Activated CD4-positive, alpha-beta memory T cell treated with anti-CD3 and anti-CD28 coated beads for 36 hours (primary cell): ENCODE measurements around the gene MED27. TPM values are rescaled to one million over a fixed set of nuclear protein-coding genes. Genes with fewer than 3 reads are reported as not detected.

Experiments
- CTCF ChIA-PET: fragments of 350-600 bp; sonication (Branson Sonifier 250); formaldehyde crosslinking; loops from one replicate; lab custom pipeline; 2021; ENCODE audit warnings: antibody characterized with exemption, inconsistent platforms; lab: Charles Lee
- POLR2A ChIA-PET: fragments of 350-600 bp; sonication (Branson Sonifier 250); formaldehyde crosslinking; loops from one replicate; lab custom pipeline; 2021; ENCODE audit warnings: antibody characterized with exemption; lab: Charles Lee
- DNase-seq: peaks from one replicate; pipeline ENCODE4 v3.0.0-alpha.2; 2020
- H3K27ac Mint-ChIP-seq: one replicate; pipeline ENCODE4 v1.8.0; 2021; ENCODE audit warnings: mixed read lengths
- H3K27me3 Mint-ChIP-seq: one replicate; pipeline ENCODE4 v1.8.0; 2021; ENCODE audit warnings: mixed read lengths
- H3K36me3 Mint-ChIP-seq: one replicate; pipeline ENCODE4 v1.8.0; 2021; ENCODE audit warnings: mixed read lengths
- H3K4me1 Mint-ChIP-seq: one replicate; pipeline ENCODE4 v1.8.0; 2021; ENCODE audit warnings: low read depth, mixed read lengths
- H3K4me3 Mint-ChIP-seq: one replicate; pipeline ENCODE4 v1.8.0; 2021; ENCODE audit warnings: mild to moderate bottlenecking, mixed read lengths
- H3K9me3 Mint-ChIP-seq: one replicate; pipeline ENCODE4 v1.8.0; 2021; ENCODE audit warnings: mixed read lengths
- intact Hi-C: fragments of 100-400 bp; cut with micrococcal nuclease; formaldehyde crosslinking; loops from one replicate; pipeline ENCODE4 v1.15.1; 2023
- total RNA-seq, 2 experiments: library from RNA; stranded (reverse); gene quantifications; one replicate each; pipeline ENCODE4 v1.2.3, GENCODE V29; 2021

The MED27 gene
- total RNA-seq, 2 experiments from 2014 or later = 30.1 to 32.4 TPM

- Mint-ChIP-seq H3K9me3 (no peaks in the 10 kb centered on the region), H3K36me3 (peaks cover 4% of the 10 kb centered on the region), H3K27me3 (no peaks in the 10 kb centered on the region), H3K27ac (no peak overlapping the region), H3K4me1 (no peaks in the 10 kb centered on the region), H3K4me3 (no peak overlapping the region)
- ChIA-PET POLR2A (no interaction called here), CTCF (no interaction called here)
- no peak for DNase-seq
- intact Hi-C loops = no loop called here
Observed at GRCh38 chr9:131889437-131890251, 190.0 kb downstream of the MED27 start.

GRCh38 chr9:131888923-131889322, 190.7 kb downstream of the MED27 start:
- H3K9me3 Mint-ChIP-seq = no peaks in the 10 kb centered on the region
- ChIA-PET POLR2A (no interaction called here), CTCF (no interaction called here)
- peaks cover 7% of the 10 kb centered on the region for H3K36me3 Mint-ChIP-seq
- no peaks in the 10 kb centered on the region for H3K4me1 Mint-ChIP-seq
- no peak overlapping the region for H3K27ac Mint-ChIP-seq
- intact Hi-C loops = no loop called here
- no peak overlapping the region for H3K4me3 Mint-ChIP-seq
- no peak for DNase-seq
- H3K27me3 Mint-ChIP-seq = no peaks in the 10 kb centered on the region

- H3K9me3 Mint-ChIP-seq = no peaks in the 10 kb centered on the region
- DNase-seq = no peak
- H3K27me3 Mint-ChIP-seq = no peaks in the 10 kb centered on the region
- peaks cover 7% of the 10 kb centered on the region for H3K36me3 Mint-ChIP-seq
- intact Hi-C loops = no loop called here
- ChIA-PET POLR2A (no interaction called here), CTCF (no interaction called here)
- no peaks in the 10 kb centered on the region for H3K4me1 Mint-ChIP-seq
- H3K4me3 Mint-ChIP-seq = no peak overlapping the region
- no peak overlapping the region for H3K27ac Mint-ChIP-seq
Observed at GRCh38 chr9:131887680-131888079, 192.0 kb downstream of the MED27 start.

DNA sequence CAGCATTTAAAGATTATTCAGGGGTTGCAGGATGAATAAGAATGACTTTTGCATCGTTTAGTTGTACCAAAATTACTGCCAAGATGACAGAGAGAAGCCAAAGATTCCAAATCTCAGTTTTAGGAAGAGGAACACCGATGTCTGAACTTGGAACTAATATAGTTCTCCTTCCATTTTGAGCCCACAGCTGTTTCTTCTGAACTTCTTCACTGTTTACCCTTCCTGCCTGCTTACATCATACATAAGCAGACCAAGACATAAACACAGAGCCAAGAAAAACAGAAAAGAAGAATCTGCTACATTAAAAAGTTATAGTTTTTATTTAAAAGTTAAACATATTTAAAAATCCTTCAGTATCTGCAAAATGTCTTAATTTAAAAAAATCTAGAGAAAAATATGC, 192.8 kb downstream of the MED27 start:
- no peak for DNase-seq
- Mint-ChIP-seq H3K36me3 (peaks cover 10% of the 10 kb centered on the region), H3K27me3 (no peaks in the 10 kb centered on the region), H3K27ac (no peak overlapping the region), H3K9me3 (no peaks in the 10 kb centered on the region), H3K4me1 (peaks cover 3% of the 10 kb centered on the region), H3K4me3 (no peak overlapping the region)
- POLR2A ChIA-PET = no interaction called here
- intact Hi-C loops = no loop called here
- CTCF ChIA-PET = no interaction called here

- DNase-seq = no peak
- Mint-ChIP-seq H3K9me3 (no peaks in the 10 kb centered on the region), H3K4me3 (no peak overlapping the region), H3K36me3 (peaks cover 5% of the 10 kb centered on the region), H3K27ac (no peak overlapping the region), H3K27me3 (no peaks in the 10 kb centered on the region), H3K4me1 (peaks cover 7% of the 10 kb centered on the region)
- ChIA-PET CTCF (no interaction called here), POLR2A (no interaction called here)
- intact Hi-C loops = no loop called here
Observed at GRCh38 chr9:131885144-131885609, 194.5 kb downstream of the MED27 start.

DNA sequence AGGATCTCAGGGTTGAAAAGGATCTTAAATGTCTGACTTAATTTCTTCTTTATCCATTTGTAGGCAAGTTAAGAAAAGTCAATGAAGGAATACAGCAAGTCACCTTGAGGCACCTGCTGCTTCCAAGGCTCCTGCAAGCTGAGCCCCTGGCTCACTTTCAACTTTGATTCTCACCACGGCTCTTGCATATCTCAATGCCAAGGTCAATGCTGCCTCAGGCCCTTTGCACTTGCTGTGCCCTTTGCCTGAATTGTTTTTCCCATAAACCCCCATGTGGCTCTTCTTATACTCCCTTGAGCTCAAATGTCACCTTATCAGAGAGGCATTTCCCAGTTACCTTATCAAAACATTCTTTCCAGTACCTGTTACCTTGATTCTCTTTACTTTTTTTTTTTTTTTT, 195.4 kb downstream of the MED27 start:
- Mint-ChIP-seq H3K27ac (no peak overlapping the region), H3K4me1 (peaks cover 7% of the 10 kb centered on the region), H3K9me3 (no peaks in the 10 kb centered on the region), H3K4me3 (no peak overlapping the region), H3K36me3 (peaks cover 5% of the 10 kb centered on the region), H3K27me3 (no peaks in the 10 kb centered on the region)
- ChIA-PET CTCF (no interaction called here), POLR2A (no interaction called here)
- intact Hi-C loops = no loop called here
- DNase-seq = no peak

- intact Hi-C loops = no loop called here
- CTCF ChIA-PET = no interaction called here
- Mint-ChIP-seq H3K4me1 (peaks cover 13% of the 10 kb centered on the region), H3K27ac (no peak overlapping the region), H3K36me3 (peaks cover 5% of the 10 kb centered on the region), H3K27me3 (no peaks in the 10 kb centered on the region), H3K4me3 (no peak overlapping the region), H3K9me3 (no peaks in the 10 kb centered on the region)
- POLR2A ChIA-PET = no interaction called here
- no peak for DNase-seq
Observed at GRCh38 chr9:131880833-131881583, 198.7 kb downstream of the MED27 start.

GRCh38 chr9:131879911-131880290, 199.8 kb downstream of the MED27 start:
- ChIA-PET POLR2A (no interaction called here), CTCF (interaction anchor here (0.6 to 1.1 kb wide), 2 partner anchors 9 to 356 kb away, joined by 3 to 5 read pairs; no protein-coding TSS in a partner anchor)
- H3K4me3 Mint-ChIP-seq = no peak overlapping the region
- intact Hi-C loops = no loop called here
- H3K36me3 Mint-ChIP-seq = peaks cover 5% of the 10 kb centered on the region
- H3K9me3 Mint-ChIP-seq = no peaks in the 10 kb centered on the region
- no peaks in the 10 kb centered on the region for H3K27me3 Mint-ChIP-seq
- DNase-seq = no peak
- no peak overlapping the region for H3K27ac Mint-ChIP-seq
- H3K4me1 Mint-ChIP-seq = peaks cover 15% of the 10 kb centered on the region

DNA sequence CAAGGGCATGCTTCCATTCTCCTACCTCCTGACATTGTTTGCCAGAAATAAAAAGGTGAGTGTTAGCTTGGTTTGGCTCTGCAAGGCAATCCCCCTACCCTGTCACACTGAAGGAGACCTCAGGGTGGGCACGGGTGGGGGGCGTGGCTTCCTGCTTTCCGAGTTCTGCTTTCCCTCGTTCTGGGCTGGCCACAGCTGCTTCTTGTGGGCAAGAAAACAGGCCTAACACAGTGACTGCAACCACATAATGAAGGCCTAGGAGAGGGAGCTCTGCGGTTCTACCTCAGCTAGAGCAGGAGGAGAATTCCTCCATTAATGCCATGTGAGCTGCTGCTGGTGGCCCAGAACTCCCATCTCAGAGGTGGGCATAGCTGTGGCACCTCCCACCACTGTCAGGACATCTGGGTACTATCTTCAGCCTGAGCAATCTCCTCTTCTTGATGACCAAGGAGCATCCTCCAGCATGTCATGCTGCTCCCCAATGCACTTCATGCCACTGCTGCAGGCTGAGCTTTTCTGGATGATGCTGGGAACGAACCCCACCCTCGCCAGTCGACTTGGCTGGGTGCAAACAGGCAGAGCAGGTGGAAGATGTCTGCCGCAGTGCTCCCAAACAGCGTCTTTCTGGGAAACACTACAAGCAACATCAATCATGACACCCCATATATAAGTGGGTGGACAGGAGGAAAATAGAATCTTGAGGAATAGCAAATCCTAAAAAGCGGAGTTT, 200.3 kb downstream of the MED27 start:
- CTCF ChIA-PET = interaction anchor here (0.6 to 1.1 kb wide), 2 partner anchors 8 to 357 kb away, joined by 3 to 5 read pairs; no protein-coding TSS in a partner anchor
- POLR2A ChIA-PET = no interaction called here
- Mint-ChIP-seq H3K4me3 (no peak overlapping the region), H3K36me3 (peaks cover 5% of the 10 kb centered on the region), H3K27me3 (no peaks in the 10 kb centered on the region), H3K9me3 (no peaks in the 10 kb centered on the region), H3K4me1 (peaks cover 15% of the 10 kb centered on the region), H3K27ac (no peak overlapping the region)
- intact Hi-C loops = no loop called here
- no peak for DNase-seq

GRCh38 chr9:131876486-131876885, 203.2 kb downstream of the MED27 start:
- intact Hi-C loops = no loop called here
- H3K27me3 Mint-ChIP-seq = no peaks in the 10 kb centered on the region
- POLR2A ChIA-PET = no interaction called here
- DNase-seq = no peak
- H3K9me3 Mint-ChIP-seq = no peaks in the 10 kb centered on the region
- CTCF ChIA-PET = no interaction called here
- H3K4me3 Mint-ChIP-seq = no peak overlapping the region
- peaks cover 2% of the 10 kb centered on the region for H3K36me3 Mint-ChIP-seq
- peak overlapping the region; percentile 14 for H3K27ac Mint-ChIP-seq
- H3K4me1 Mint-ChIP-seq = peaks cover 11% of the 10 kb centered on the region

DNA sequence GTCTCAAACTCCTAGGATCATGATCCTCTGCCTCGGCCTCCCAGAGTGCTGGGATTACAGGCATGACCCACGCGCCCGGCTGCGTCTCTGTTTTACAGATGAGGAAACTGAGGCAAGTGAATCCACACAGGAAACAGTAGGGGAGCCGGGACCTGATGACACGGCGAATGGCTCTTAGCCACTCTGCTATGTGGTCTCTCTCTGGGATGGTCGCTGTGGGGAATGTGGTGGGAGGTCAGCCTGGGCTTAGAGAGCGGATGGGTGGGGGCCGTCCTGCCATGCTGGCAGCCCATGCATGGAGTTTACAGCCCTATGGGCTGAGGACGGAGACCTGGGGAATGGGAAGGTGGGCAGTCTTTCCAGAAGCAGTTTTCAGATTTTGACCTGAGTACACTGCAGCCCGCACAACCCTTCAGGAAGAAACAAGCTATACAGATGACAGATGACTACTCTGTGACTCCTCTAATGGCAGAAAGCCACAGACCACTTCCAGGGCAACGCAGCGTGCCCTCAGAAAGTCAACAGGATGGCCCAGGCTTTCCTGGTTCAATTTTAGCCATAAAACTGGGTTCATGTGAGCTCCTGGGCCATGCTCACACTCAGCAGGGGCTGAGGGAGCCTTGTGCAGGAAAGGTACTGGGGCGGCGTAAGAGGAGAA, 203.7 kb downstream of the MED27 start:
- CTCF ChIA-PET = no interaction called here
- peaks cover 2% of the 10 kb centered on the region for H3K36me3 Mint-ChIP-seq
- DNase-seq = peak; percentile 36

More for the DNA sequence above, 203.7 kb downstream of the MED27 start:
- intact Hi-C loops = no loop called here
- no peaks in the 10 kb centered on the region for H3K27me3 Mint-ChIP-seq
- H3K9me3 Mint-ChIP-seq = no peaks in the 10 kb centered on the region
- H3K4me3 Mint-ChIP-seq = no peak overlapping the region
- H3K27ac Mint-ChIP-seq = no peak overlapping the region
- peaks cover 9% of the 10 kb centered on the region for H3K4me1 Mint-ChIP-seq
- POLR2A ChIA-PET = no interaction called here
